A204.1 (cell line): ENCODE results near the gene B3GAT1.

Experiments used
- FAIRE-seq: peaks from 2 replicates; lab custom pipeline; 2012; peaks lifted over from hg19 to GRCh38; lab: Jason Lieb, UNC

Gene B3GAT1

DNA sequence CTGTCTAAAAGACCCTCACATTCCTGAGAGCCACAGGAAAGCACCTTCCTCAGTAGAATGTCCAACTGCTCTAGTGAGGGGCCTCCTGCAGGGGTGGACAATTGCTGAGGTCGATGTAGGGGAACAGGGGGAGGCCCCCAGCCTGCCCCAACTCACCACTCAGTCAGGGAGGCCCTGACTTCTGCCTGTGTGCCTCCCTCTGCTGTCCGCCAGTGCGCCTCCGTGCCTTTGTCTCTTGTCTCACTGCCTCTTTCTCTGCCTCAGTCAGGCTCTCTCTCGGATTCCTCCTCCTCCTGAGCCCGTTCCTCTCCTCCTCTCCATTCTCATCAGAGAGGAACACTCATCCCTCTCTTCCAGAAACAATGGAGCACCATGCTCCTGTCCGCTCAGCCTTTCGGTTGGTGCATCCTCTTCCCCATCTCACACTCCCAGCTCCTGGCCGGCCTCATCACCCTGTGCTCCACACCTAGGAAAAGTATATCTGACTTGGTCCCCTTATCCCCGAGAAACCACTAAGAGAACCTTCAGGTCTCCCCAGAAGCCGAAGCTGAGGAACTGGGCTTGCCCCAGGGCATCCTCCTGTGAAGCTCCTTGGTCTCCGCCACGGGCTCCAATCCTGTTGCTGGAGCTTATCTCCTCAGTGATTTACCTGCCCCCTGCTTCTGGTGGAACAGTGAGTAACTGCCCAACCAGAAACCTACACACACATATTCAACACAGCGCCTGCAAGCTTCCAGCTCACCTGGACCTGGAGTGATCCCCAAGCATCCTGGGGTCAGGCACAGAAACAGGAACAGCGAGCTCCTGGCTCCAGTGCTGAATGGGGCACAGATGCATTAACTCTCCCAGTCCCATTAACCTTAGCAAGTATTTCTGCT lies 2.3 kb downstream of the B3GAT1 start:
- FAIRE-seq, result no peak

DNA sequence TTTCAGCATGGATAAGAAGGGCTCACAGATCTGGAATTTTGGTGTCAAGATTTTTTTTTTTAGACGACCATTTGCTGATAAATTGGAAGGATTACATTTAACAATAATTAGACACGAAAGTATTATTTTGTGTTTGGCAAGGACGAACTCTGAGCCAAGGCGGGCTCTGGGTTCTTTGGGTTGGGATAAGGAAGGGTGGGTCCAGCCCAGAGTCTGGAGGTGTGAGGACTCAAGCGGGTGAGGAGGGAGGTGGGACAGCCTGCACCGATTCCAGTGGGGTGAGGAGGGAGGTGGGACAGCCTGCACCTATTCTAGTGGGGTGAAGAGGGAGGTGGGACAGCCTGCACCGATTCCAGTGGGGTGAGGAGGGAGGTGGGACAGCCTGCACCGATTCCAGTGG lies 4.1 kb downstream of the B3GAT1 start:
- no peak for FAIRE-seq

- no peak for FAIRE-seq
These were observed 4.7 kb downstream of the B3GAT1 start for GRCh38 chr11:134407321-134407828.

- FAIRE-seq, result no peak
These were observed 5.5 kb downstream of the B3GAT1 start for GRCh38 chr11:134406264-134407185.

DNA sequence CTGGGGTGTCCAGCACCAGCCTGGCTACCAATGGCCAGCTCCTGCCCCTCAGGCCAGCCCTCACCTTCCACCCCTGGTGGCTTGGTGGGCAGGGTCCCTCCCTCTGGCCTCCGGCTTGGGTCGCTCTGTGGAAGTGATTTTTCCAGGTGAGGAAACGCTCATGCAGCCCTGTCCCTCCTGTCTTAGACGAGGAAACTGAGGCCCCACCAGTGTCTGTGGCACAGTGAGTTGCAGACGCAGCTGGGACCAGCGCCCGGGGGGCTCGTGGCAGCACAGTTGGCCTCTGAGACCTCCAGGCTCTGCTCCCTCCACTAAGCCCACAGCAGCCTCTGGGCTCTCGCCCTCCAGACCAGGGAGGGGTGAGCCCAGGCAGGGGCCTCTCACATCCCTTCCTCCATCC lies 6.2 kb downstream of the B3GAT1 start:
- no peak for FAIRE-seq

GRCh38 chr11:134405436-134405835 lies 6.6 kb downstream of the B3GAT1 start:
- FAIRE-seq, result no peak

GRCh38 chr11:134404575-134405341 lies 7.3 kb downstream of the B3GAT1 start:
- FAIRE-seq, result no peak

DNA sequence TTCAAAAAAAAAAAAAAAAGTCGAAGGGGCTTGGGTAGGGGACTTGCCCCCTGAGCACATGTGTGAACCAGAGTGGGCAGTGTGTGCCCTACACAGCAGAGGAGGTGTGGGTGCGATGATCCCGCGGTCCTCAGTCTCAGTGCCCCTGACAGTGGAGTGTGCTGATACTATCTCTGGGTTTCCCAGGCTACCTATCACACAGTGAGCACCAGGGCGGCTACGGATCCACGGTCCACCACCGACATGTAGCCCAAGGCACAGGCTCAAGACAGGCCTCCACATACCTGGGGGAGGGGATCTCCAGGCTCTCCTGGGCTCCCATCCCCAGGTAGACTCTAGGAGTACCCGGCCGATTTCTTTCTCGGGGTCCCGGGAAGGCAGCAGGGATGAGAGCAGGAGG lies 9.1 kb downstream of the B3GAT1 start:
- FAIRE-seq, result no peak

- FAIRE-seq, result no peak
These were observed 9.9 kb downstream of the B3GAT1 start for GRCh38 chr11:134401825-134402809.

DNA sequence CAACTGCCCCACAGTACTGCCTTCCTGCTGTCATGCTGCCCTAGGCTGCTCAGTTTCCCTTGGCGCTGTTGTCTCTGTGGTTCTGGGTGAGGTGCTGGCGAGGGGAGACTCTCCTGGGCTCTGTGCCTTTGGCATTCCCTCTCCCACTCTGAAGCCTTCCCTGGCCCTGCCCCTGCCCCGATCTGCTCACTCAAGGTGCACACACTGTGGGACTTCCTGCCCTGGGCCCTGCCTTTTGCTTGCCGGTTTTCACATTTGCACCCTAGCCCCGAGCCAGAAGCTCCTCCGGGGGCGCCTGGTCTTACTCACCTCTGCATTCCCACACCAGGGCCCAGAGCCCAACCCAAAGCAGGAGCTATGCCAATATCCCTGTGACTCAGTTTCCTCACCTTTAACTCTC lies 12.0 kb downstream of the B3GAT1 start:
- no peak for FAIRE-seq

- no peak for FAIRE-seq
These were observed 12.8 kb downstream of the B3GAT1 start for GRCh38 chr11:134399293-134399654.

DNA sequence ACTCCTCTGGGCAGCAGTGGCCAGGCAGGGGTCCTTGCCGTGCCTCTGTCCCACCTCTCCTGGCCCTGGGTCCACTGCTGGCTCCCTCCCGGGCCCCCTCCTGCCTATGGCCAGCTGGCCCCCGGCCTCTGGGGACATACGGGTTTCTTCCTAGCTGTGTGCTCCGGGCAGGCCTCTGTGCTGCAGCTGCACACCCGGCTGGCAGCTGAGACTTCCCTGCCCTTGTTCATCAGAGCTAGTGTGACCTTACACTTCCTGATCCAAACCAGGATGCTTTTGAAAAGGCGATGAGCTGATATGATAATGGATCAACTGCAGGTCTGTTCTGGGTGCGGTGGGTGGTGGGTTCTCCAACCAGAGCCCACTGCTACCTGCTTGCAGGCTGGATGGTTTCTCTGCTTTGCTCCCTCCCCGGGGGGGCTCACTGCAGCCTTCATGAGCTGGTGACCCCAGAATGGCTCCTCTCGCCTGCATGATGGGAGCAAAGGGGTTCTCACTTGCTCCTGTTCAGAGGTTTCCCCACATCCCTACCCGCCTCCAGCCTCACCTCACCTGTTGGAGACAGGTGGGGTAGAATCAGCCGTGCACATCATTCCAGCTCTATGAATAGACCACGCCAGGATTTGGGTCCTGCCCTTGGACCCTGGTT lies 13.3 kb downstream of the B3GAT1 start:
- no peak for FAIRE-seq

DNA sequence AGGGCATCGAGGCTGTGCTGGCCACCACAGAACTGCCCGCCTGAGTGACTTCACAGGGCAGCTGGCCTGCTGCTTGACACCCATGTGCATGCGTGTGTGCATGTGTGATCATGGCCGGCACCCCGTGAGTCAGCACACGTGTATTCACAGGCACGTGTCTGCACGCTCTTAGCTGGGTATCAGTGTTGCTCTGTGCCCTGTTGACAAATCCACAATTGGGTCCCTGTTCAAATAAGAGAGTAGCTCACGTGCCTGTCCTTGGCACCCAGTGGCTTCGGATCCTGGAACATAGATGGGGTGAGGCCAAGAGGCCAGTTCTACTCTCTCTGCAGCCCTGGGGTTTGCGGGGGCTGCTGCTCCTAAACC lies 14.0 kb downstream of the B3GAT1 start:
- FAIRE-seq, result no peak

DNA sequence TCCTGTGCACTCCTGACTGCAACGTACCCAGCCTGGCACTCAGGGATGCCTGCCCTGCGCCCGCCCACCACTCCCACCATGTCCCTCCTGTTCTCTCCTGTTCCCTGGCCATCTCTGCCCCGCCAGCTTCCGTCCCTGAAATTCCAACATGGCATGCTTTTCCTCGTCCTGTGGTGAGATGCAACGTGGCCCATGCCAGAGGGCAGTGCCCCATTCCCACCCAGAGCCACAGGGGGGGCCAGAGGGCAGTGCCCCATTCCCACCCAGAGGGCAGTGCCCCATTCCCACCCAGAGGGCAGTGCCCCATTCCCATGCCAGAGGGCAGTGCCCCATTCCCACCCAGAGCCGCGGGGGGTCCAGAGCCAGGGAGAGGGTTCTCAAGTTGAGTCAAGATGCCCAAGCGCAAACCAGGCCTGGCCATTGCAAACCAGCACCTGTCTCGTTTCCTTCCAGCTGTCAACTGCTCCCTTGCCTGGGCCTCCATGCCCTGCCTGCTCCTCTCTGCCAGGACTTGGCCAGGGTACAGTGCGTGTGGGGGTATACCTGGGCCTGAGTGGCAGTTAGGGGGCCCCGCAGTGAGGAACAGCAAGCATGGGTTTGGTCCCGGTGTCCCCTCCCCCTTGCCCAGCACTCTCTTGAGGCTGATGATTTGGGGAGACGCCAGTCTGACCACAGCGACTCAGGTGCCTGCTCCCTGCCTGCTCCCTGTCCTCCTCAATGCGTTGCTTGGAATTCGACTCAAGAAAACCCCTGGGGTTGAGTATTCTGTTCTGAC lies 14.6 kb downstream of the B3GAT1 start:
- FAIRE-seq, result no peak

GRCh38 chr11:134395002-134395401 lies 17.0 kb downstream of the B3GAT1 start:
- FAIRE-seq, result no peak

DNA sequence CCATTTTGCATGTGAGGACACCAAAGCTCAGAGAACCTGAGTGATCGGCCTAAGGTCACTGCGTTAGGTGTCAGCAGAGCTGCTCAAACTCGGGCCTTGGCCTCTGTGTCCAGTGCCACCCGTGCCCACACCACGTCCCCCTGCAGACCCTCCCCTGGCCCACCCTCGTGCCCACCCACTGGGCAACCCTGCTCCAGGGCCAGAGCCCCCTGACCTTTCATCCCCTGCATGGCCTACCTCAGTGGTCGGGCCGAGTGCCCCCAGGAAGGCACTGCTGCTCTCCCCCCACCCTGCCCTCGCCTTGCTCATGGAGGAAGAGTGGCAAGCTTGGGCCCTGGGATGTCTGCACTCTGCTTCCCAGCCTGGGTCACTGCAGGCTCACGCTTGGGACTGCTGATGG lies 17.7 kb downstream of the B3GAT1 start:
- no peak for FAIRE-seq

GRCh38 chr11:134393638-134394037 lies 18.4 kb downstream of the B3GAT1 start:
- FAIRE-seq, result no peak

DNA sequence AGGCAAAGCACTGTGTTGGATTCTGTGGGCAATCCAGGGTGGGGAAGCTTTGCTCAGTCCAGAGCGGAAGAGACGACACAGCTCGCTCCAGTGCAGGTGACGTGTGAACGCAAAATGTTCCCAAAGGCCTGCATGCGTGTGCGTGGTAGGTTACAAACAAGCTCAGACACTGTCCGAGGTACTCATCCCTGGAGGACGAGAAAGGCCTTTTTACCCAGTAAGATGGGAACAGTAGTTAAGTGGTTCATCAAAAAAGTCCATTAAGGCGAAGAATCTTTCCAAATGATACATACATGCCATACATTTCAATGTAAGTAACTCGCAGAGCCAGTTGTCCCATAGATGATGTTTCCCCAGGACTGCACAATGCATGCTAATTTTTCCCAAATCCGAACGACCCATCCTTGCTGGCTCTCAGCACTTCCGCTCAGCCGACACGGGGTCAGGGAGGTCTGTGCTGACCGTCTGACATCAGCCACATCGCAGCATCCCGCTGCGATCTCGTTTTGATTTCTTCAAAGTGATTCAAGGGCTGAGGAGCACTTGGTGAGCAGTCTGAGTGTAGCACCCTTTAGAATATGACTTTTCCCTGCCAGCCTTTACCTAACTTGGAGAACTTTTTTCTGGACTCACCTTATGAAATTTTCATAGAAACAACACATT lies 19.0 kb downstream of the B3GAT1 start:
- FAIRE-seq, result no peak

GRCh38 chr11:134391656-134392055 lies 20.4 kb downstream of the B3GAT1 start:
- FAIRE-seq, result no peak
